OCI-LY7 (cell line): Measurements from ENCODE around the gene DTX3. TPM values are rescaled to one million over a fixed set of nuclear protein-coding genes. Genes with fewer than 3 reads are reported as not detected.

Experiments used
- BruUV-seq: library from RNA; stranded (reverse); fragments of 400-500 nt; replicated peaks from 2 replicates; lab custom pipeline; 2021; lab: Mats Ljungman, UMichigan
- CTCF ChIA-PET: fragments of 300-600 bp; sonication (Branson Sonifier 250); formaldehyde crosslinking; loops from one replicate; lab custom pipeline; 2022; ENCODE audit warnings: antibody characterized with exemption; ENCODE audit not compliant: unreplicated experiment; lab: Charles Lee
- POLR2A ChIA-PET: fragments of 300-600 bp; sonication (Branson Sonifier 250); formaldehyde crosslinking; loops from one replicate; lab custom pipeline; 2022; ENCODE audit warnings: antibody characterized with exemption; lab: Charles Lee
- DNase-seq: peaks from one replicate; pipeline ENCODE4 v3.0.0-alpha.2; 2015; ENCODE audit warnings: low spot score
- H2AFZ ChIP-seq: fragments of 200-600 bp; sonication (generic), shearing (Covaris generic); 2 replicates; pipeline ENCODE4 v1.6.1; 2014; ENCODE audit warnings: mild to moderate bottlenecking, antibody characterized with exemption, low read length, moderate library complexity
- H3K27ac ChIP-seq: fragments of 200-600 bp; sonication (generic); 2 replicates; pipeline ENCODE4 v1.5.1; 2014; ENCODE audit warnings: mixed run types, low read depth, mild to moderate bottlenecking, moderate library complexity, low read length, inconsistent platforms; ENCODE audit not compliant: poor library complexity, severe bottlenecking
- H3K36me3 ChIP-seq: fragments of 200-600 bp; sonication (generic); 2 replicates; pipeline ENCODE4 v1.6.1; 2014; ENCODE audit warnings: mild to moderate bottlenecking, antibody characterized with exemption, low read length, moderate library complexity, mixed read lengths; ENCODE audit not compliant: insufficient read depth
- H3K4me1 ChIP-seq: fragments of 200-600 bp; sonication (generic); 2 replicates; pipeline ENCODE4 v1.5.1; 2014; ENCODE audit warnings: mild to moderate bottlenecking, low read length; ENCODE audit not compliant: insufficient read depth, poor library complexity, severe bottlenecking
- H3K4me2 ChIP-seq: fragments of 200-600 bp; sonication (generic); 2 replicates; pipeline ENCODE4 v1.6.1; 2014; ENCODE audit warnings: mild to moderate bottlenecking, low read length
- H3K4me3 ChIP-seq: fragments of 200-600 bp; sonication (generic); 2 replicates; pipeline ENCODE4 v1.5.1; 2014; ENCODE audit warnings: mild to moderate bottlenecking, low read depth, low read length; ENCODE audit not compliant: poor library complexity, severe bottlenecking
- H3K79me2 ChIP-seq: fragments of 200-600 bp; sonication (generic); 2 replicates; pipeline ENCODE4 v1.6.1; 2016; ENCODE audit warnings: low read depth, mild to moderate bottlenecking, low read length, moderate library complexity, mixed read lengths; ENCODE audit not compliant: insufficient read depth
- H3K9me2 ChIP-seq: fragments of 200-600 bp; sonication (generic); 2 replicates; pipeline ENCODE4 v1.6.1; 2016; ENCODE audit warnings: mild to moderate bottlenecking, low read length, mixed read lengths; ENCODE audit not compliant: insufficient read depth
- H3K9me3 ChIP-seq: fragments of 200-600 bp; sonication (generic); 2 replicates; pipeline ENCODE4 v1.6.1; 2014; ENCODE audit warnings: mild to moderate bottlenecking, mixed run types, low read length, mixed read lengths
- H4K20me1 ChIP-seq: fragments of 200-600 bp; sonication (generic); 2 replicates; pipeline ENCODE4 v1.6.1; 2014; ENCODE audit warnings: mild to moderate bottlenecking, antibody characterized with exemption, low read length, moderate library complexity, mixed read lengths; ENCODE audit not compliant: insufficient read depth
- CTCF ChIP-seq: fragments of 200-600 bp; sonication (generic); conservative IDR thresholded peaks from 2 replicates; pipeline ENCODE4 v1.5.1; 2014; ENCODE audit warnings: mild to moderate bottlenecking, antibody characterized with exemption, low read length, moderate library complexity, mixed read lengths
- EZH2phosphoT487 ChIP-seq: fragments of 200-600 bp; sonication (generic); IDR thresholded peaks from 2 replicates; pipeline ENCODE4 v1.6.1; 2018; ENCODE audit warnings: low read depth, borderline replicate concordance, mild to moderate bottlenecking, mixed run types, antibody characterized with exemption, low read length, moderate library complexity, mixed read lengths
- intact Hi-C: fragments of 100-400 bp; cut with micrococcal nuclease; formaldehyde crosslinking; loops from one replicate; pipeline ENCODE4 v1.10.0; 2022; ENCODE audit not compliant: unreplicated experiment
- total RNA-seq, 2 experiments: library from RNA; depleted of rRNA in 1 of 2; stranded (reverse); fragments of >200 nt in 1 of 2; shearing (Covaris generic) in 1 of 2; gene quantifications; 2 replicates each; pipeline ENCODE4 v1.2.3, GENCODE V29; 2014 to 2022

DTX3 gene
- total RNA-seq, 2 experiments from 2014 or later: not detected

- intact Hi-C loops: loop anchor here (5.0 kb wide), 1 partner anchor 61 kb away; the partner anchor contains the start of gene OS9
- BruUV-seq: no TSS peak
- CTCF ChIA-PET: no interaction called here
- TF ChIP-seq CTCF (no peak), EZH2phosphoT487 (no peak)
- no peak overlapping the region for H3K4me3 ChIP-seq
- POLR2A ChIA-PET: interaction anchor here (1.3 kb wide), 1 partner anchor 110 kb away, joined by 3 read pairs; no protein-coding TSS in a partner anchor
- H3K4me2 ChIP-seq: no peak overlapping the region
- H4K20me1 ChIP-seq: no peaks in the 10 kb centered on the region
- H2AFZ ChIP-seq: no peak overlapping the region
- H3K27ac ChIP-seq: no peak overlapping the region
- DNase-seq: no peak
- H3K79me2 ChIP-seq: no peaks in the 10 kb centered on the region
- H3K9me2 ChIP-seq: no peaks in the 10 kb centered on the region
- H3K36me3 ChIP-seq: no peaks in the 10 kb centered on the region
- no peaks in the 10 kb centered on the region for H3K9me3 ChIP-seq
- no peaks in the 10 kb centered on the region for H3K4me1 ChIP-seq
Observed at GRCh38 chr12:57631566-57632072, 27.0 kb downstream of the DTX3 start.

- CTCF ChIA-PET: interaction anchor here (0.6 to 1.7 kb wide), 2 partner anchors 51 to 174 kb away, joined by 3 to 5 read pairs; no protein-coding TSS in a partner anchor
- DNase-seq: no peak
Observed at GRCh38 chr12:57632073-57632957, 27.7 kb downstream of the DTX3 start.

More at GRCh38 chr12:57632073-57632957, 27.7 kb downstream of the DTX3 start:
- H3K4me2 ChIP-seq: peak overlapping the region; percentile 81
- BruUV-seq: no TSS peak
- POLR2A ChIA-PET: interaction anchor here (0.5 to 1.3 kb wide), 3 partner anchors 109 to 955 kb away, joined by 3 to 4 read pairs (median 3); no protein-coding TSS in a partner anchor
- H3K36me3 ChIP-seq: no peaks in the 10 kb centered on the region
- TF ChIP-seq EZH2phosphoT487: no peak
- TF ChIP-seq CTCF: no peak
- no peak overlapping the region for H3K27ac ChIP-seq
- intact Hi-C loops: loop anchor here (5.0 kb wide), 1 partner anchor 60 kb away; the partner anchor contains the start of gene OS9
- H3K9me2 ChIP-seq: no peaks in the 10 kb centered on the region
- no peaks in the 10 kb centered on the region for H3K4me1 ChIP-seq
- H2AFZ ChIP-seq: peak overlapping the region; percentile 29; the same call in 1 of the 2 replicates
- H4K20me1 ChIP-seq: no peaks in the 10 kb centered on the region
- H3K4me3 ChIP-seq: peak overlapping the region; percentile 58
- H3K9me3 ChIP-seq: no peaks in the 10 kb centered on the region
- no peaks in the 10 kb centered on the region for H3K79me2 ChIP-seq
